HFFc6 (cell line): ENCODE data around the gene CYSRT1. TPM values are rescaled to one million over a fixed set of nuclear protein-coding genes. Genes with fewer than 3 reads are reported as not detected.

ENCODE experiments used
- DNase-seq: peaks from one replicate; pipeline ENCODE4 v3.0.0-alpha.2; 2018
- H3K27ac Mint-ChIP-seq: 2 replicates; pipeline ENCODE4 v1.8.0; 2020; ENCODE audit warnings: mild to moderate bottlenecking, mixed read lengths
- H3K27me3 Mint-ChIP-seq: 2 replicates; pipeline ENCODE4 v1.8.0; 2021; ENCODE audit warnings: mild to moderate bottlenecking, moderate library complexity, mixed read lengths; ENCODE audit not compliant: insufficient read depth
- H3K36me3 Mint-ChIP-seq: 2 replicates; pipeline ENCODE4 v1.8.0; 2021; ENCODE audit warnings: low read depth, mixed read lengths
- H3K4me1 Mint-ChIP-seq: 2 replicates; pipeline ENCODE4 v1.8.0; 2020; ENCODE audit warnings: low read depth, mixed read lengths
- H3K4me3 Mint-ChIP-seq: 2 replicates; pipeline ENCODE4 v1.8.0; 2020; ENCODE audit warnings: mild to moderate bottlenecking, moderate library complexity, mixed read lengths
- H3K9me3 Mint-ChIP-seq: 2 replicates; pipeline ENCODE4 v1.8.0; 2020; ENCODE audit warnings: mild to moderate bottlenecking, mixed read lengths
- CTCF ChIP-seq: fragments of 200-600 bp; sonication (generic); IDR thresholded peaks from 2 replicates; pipeline ENCODE4 v1.5.0; 2021; ENCODE audit warnings: antibody characterized with exemption, mild to moderate bottlenecking
- total RNA-seq, 6 experiments: library from RNA; stranded (reverse); fragmentation: NEBNext Ultra II Directional; extraction: Animal tissue kit (Norgen Biotek cat#: 25700); gene quantifications; 2 replicates in 1 of 6; 3 replicates in 5 of 6; pipeline ENCODE4 v1.2.3, GENCODE V29; 2021

The CYSRT1 gene
- total RNA-seq, 6 experiments from 2014 or later, result 0.41 to 0.97 (median 0.68) TPM

DNA sequence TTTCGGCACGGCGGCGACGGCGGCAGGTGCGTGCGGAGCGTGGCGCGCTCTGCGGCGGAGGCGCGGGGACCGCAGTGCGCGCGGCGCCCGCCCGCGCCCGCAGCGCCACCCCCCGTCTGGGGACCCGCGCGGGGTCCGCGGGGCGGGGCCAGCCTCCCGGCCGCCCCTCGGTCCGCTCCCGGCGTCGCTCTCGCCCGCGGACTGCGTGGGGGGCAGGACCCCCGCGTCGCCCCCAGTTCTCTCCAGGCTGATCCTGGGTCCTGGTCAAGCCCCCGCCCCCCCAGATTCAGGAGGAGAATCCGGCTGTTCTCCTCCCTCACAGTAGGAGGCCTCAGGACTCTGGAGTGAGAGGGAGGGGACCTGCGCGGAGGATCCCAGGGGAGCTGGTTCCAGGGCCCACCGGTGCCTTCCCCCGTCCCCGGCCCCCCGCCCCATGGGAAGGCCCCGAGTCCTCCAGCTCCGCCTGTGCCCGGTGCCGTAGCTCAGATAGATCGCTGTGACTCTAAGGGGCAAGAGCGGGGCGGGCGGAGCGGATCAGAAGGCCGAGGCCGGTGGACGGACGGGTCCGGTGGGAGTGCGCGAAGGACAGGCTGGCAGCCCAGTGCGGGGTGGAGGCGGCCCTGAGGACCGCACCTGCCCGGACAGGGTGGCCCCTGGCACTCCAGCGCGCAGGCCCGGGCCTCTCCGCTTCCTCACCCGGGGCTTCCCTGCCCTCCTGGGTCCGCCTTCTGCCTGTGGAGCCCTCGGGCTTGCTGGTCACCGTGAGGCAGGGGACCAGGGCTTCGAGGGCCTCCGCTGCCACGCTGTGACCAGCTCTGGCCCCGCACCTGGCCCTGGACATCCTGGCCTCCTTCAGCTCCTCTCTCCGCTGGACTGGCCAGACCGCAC, 2.5 kb upstream of the CYSRT1 start, which contains the start of gene RNF208:
Gene RNF208 (minus strand): TSS at position 51 of the 888 bp plus-strand sequence. CDS start 1,028 bp downstream, outside the sequence.
- Mint-ChIP-seq H3K27me3 (no peaks in the 10 kb centered on the region; the same call in 1 of the 2 replicates), H3K27ac (peak within 1 kb of the TSS; percentile 73), H3K36me3 (no peaks in the 10 kb centered on the region), H3K4me1 (peaks cover 7% of the 10 kb centered on the region), H3K9me3 (no peaks in the 10 kb centered on the region), H3K4me3 (peak within 1 kb of the TSS; percentile 81)
- TF ChIP-seq CTCF, result no peak
- no peak for DNase-seq

- H3K27ac Mint-ChIP-seq, result peak overlapping the region; percentile 73
Observed at GRCh38 chr9:137223078-137223970, 1.6 kb upstream of the CYSRT1 start.

GRCh38 chr9:137225699-137226331, 841 bp downstream of the CYSRT1 start:
- H3K4me3 Mint-ChIP-seq, result no peak overlapping the region
- H3K36me3 Mint-ChIP-seq, result no peaks in the 10 kb centered on the region
- H3K27ac Mint-ChIP-seq, result no peak overlapping the region

More at GRCh38 chr9:137223078-137223970, 1.6 kb upstream of the CYSRT1 start:
- Mint-ChIP-seq H3K36me3 (no peaks in the 10 kb centered on the region), H3K9me3 (no peaks in the 10 kb centered on the region), H3K27me3 (no peaks in the 10 kb centered on the region; the same call in 1 of the 2 replicates), H3K4me1 (peaks cover 12% of the 10 kb centered on the region), H3K4me3 (peak overlapping the region; percentile 81)
- no peak for TF ChIP-seq CTCF
- DNase-seq, result peak; percentile 97

DNA sequence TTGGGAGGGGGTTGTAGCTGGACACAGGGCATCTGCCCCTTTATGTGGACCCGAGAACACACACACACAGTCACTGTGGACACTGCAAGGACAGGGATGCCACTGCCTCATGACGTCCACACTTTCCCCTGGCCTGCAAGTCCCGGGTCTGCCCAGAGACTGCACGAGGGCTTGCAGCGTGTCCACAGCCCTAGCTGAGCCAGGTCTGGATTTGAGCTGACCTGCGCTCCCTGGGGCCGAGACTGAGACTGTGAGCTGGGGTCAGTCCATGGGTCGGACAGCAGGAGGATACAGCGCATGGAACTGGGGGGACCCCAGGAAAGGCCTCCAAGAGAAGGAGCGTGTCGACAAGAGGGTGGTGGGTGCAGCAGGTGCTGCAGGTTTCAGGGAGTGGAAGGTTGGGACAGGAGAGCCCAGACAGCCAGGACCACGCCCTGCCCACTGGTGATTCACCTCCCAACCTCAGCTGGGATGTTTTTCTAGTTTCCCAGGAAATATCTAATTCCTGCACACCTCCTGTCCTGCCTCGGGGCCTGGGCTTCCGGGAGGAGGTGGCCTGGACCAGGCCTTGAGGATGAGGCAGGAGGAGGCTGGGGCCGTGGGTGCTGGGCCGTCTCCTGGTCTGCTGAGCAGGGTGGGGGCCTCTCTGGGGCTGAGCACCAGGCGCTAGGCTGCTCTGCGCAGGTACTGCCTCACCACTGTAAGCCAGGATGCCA, 1.5 kb downstream of the CYSRT1 start:
- no peak overlapping the region for H3K27ac Mint-ChIP-seq
- H3K27me3 Mint-ChIP-seq, result no peaks in the 10 kb centered on the region; the same call in 1 of the 2 replicates
- H3K4me1 Mint-ChIP-seq, result peaks cover 7% of the 10 kb centered on the region
- H3K9me3 Mint-ChIP-seq, result no peaks in the 10 kb centered on the region
- no peak for TF ChIP-seq CTCF
- no peak overlapping the region for H3K4me3 Mint-ChIP-seq
- DNase-seq, result peak; percentile 36
- no peaks in the 10 kb centered on the region for H3K36me3 Mint-ChIP-seq

More at GRCh38 chr9:137225699-137226331, 841 bp downstream of the CYSRT1 start:
- DNase-seq, result no peak
- Mint-ChIP-seq H3K4me1 (peaks cover 7% of the 10 kb centered on the region), H3K27me3 (no peaks in the 10 kb centered on the region; the same call in 1 of the 2 replicates), H3K9me3 (no peaks in the 10 kb centered on the region)
- TF ChIP-seq CTCF, result no peak
